ENCODE results near the gene ABCB7.
"Not testable (repeated sequence)": the region's sequence is repeated elsewhere in the genome, so short reads cannot be mapped to it uniquely, and the experiment has no call there.

ABCB7 gene

DNA sequence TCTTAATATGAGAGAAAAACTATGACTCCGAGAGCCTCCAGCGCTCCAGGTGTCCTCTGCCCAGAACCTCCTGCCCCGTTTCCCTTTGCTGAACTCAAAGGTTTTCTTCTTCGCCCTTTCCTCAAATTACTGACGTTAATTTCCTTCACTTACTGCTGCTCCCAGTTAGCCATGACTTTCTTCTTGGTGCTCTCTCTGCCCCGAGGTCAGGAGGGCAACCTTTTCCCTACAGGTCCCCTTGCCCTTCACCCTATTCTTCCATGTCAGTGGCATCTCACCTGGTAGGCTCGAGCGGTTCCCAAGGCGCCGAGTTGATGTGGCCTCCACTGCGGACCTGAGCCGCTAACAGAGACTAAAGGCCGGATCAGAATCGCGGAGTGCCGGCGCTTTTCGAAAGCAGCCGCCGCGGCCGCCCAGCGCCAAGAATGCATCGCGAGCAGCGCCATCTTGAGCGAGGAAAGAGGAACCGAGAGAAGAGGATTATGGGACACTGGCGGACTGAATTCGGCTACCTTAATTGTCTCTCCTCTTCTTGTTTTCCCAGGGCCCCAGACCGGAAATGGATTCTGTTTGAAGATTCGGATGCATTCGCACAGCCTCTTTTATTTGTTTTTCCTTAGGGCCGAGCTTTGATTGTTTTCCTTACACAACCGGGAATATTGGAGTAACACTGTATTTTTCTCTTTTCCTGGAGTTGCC lies at the start of gene ABCB7:
Gene ABCB7 (minus strand): TSS at position 457 of the 699 bp plus-strand sequence. CDS start 11 bp downstream, at position 446.
- DNase-seq = peak; percentile 17

DNA sequence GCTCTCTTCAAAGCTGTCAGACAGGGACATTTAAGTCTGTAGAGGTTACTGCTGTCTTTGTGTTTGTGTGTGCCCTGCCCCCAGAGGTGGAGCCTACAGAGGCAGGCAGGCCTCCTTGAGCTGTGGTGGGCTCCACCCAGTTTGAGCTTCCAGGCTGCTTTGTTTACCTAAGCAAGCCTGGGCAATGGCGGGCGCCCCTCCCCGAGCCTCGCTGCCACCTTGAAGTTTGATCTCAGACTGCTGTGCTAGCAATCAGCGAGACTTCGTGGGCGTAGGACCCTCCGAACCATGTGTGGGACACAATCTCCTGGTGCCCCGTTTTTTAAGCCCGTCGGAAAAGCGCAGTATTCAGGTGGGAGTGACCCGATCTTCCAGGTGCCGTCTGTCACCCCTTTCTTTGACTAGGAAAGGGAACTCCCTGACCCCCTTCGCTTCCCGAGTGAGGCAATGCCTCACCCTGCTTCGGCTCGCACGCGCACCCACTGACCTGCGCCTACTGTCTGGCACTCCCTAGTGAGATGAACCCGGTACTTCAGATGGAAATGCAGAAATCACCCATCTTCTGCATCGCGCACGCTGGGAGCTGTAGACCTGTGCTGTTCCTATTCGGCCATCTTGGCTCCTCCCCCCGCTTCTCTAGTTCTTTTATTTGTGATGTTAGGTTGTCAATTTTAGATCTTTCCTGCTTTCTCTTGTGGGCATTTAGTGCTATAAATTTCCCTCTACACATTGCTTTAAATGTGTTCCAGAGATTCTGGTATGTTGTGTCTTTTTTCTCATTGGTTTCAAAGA lies 32.5 kb upstream of the ABCB7 start:
- not testable (repeated sequence) for DNase-seq

DNA sequence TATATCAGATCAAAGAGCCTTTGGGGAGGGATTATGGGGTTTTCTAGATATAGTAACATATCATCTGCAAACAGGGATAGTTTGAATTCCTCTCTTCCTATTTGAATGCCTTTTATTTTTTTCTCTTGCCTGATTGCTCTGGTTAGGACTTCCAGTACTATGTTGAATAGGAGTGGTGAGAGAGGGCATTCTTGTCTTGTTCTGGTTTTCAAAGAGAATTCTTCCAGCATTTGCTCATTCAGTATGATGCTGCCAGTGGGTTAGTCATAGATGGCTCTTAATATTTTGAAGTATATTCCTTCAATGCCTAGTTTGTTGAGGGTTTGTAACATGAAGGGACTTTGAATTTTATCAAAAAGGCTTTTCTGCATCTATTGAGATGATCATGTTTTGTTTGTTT lies 25.6 kb upstream of the ABCB7 start:
- no peak for DNase-seq

DNA sequence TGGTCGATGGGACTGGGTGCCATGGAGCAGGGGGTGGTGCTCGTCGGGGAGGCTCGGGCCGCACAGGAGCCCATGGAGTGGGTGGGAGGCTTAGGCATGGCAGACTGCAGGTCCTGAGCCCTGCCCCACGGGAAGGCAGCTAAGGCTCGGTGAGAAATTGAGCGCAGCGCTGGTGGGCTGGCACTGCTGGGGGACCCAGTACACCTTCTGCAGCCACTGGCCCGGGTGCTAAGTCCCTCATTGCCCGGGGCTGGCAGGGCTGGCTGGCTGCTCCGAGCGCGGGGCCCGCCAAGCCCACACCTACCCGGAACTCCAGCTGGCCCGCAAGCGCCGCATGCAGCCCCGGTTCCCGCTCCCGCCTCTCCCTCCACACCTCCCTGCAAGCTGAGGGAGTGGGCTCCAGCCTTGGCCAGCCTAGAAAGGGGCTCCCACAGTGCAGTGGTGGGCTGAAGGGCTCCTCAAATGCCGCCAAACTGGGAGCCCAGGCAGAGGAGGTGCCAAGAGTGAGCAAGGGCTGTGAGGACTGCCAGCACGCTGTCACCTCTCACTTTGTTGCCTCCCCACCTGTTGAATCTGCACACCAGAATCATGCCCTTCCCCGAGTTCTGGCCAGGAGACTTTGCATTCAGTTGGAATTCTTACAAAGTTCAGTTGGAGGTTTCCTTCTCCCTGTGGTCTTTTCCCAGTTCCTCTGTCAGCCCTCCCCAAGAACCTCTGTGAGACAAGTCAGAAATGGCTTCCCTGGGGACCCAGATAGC lies 23.6 kb upstream of the ABCB7 start:
- not testable (repeated sequence) for DNase-seq

DNA sequence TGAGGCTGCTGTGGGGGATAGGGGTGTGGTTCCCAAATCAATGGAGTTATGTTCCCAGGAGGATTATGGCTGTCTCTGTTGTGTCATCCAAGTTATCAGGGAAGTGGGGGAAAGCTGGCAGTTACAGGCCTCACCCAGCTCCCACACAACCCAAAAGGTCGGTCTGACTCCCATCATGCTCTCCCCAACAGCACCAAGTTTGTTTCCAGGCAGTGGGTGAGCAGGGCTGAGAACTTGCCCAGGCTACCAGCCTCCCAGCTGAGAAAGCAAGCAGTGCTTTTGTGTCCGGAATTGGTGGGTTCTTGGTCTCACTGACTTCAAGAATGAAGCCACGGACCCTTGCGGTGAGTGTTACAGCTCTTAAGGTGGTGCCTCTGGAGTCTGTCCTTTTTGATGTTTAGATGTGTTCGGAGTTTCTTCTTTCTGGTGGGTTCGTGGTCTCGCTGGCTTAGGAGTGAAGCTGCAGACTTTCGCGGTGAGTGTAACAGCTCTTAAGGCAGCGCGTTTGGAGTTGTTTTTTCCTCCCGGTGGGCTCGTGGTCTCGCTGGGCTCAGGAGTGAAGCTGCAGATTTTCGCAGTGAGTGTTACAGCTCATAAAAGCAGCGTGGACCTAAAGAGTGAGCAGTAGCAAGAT lies 16.3 kb upstream of the ABCB7 start:
- not testable (repeated sequence) for DNase-seq

DNA sequence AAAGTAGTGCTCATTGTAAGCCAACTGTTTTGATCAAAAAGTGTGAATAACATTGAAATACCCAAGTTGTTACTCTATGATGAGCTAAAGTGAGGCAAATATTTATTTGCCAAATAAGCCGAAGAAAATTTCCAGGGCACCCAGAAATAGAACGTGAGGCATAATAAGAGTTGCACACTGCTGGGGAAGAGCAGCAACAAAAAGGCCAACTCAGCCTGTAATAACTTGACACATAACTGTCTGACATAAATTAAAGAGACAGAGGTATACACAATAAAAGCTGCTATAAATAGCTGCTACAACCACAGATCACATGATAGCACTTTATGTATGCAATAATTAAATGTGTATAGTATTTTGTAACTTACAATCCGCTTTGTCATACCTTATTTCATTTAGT lies 2.0 kb upstream of the ABCB7 start:
- no peak for DNase-seq

DNA sequence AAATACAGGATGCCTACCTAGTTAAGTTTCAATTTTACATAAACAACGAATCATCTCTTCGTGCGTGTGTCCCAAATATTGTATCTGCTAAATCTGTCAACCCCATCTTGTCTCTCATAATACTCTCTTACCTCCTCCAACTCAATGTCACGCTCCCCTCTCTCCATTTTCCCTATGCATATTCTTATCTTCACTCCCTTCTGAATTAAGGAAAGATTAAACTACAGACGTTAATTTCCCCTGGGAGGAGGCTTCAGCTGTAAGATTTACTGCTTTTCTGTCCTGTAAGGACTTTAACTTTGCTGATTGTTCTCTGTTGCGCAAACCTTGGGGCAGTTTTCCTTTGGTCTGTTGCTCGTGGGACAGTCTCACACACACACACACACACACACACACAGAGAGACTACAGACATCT lies 455 bp upstream of the ABCB7 start:
- DNase-seq = no peak

DNA sequence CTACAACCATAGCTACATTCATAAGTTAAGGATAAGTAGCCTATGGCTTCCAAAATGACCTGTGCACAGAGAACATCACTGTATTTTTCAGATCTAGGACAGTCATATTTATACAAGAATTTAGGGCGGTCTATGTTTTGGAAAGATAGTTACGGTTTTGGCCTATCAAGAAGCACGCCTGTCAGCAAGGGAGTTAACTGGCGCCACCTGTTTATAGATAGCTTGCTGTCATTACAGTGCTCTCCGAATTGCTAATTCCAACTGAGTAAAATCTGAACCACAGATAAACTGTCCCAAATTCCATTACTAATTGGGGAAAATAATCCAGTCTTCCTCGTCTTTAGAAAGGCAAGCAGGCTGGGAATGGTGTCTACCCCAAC lies 646 bp downstream of the ABCB7 start:
- no peak for DNase-seq

DNA sequence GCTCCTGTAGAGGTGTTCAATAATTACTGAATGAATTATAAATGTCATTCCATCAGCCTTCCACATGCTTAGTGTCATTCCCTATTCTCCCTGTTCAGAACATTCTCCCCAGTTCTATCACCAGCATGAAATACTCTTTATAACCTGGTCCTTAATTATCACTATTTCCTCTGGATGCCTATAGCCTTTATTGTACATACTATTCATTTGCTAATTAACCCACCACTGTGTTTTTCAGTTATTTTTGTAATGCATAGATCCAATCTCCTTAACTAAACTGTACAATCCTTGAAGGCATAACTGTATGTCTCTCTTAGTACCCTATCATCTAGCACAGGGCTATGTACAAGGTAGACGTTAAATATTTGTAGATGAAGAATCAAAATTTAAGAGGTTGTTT lies 1.2 kb downstream of the ABCB7 start:
- DNase-seq = no peak

DNA sequence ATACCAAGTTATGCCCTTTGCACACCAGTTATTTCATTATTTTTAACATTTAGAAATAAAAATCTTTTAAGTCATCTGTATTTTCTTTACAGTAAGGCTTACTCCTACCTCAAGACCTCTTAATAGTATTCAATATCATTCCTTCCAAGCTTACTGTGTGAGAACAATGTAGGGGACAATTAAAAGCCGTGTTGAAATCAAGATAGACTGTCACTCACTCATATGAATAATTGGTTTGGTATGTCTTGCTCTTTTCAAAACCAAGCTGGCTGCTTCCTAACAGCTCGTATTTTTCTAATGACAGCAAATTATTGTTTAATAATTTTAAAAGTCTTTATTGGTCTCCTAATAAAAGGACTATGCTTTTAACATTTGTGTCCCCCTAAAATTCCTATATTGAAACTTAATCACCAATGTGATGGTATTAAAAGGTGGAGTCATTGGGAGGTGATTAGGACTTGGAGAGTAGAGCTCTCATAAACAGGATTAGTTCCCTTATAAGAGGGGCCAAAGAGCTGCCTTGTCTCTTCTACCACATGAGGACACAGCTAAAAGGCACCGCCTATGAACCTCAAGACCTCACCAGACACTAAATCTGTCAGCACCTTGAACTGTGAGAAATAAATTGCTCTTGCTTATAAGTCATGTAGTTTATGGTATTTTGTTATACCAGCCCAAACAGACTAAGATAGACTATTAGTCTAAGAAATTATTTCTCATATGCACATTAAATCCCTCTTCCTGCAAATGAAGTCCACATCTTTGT lies 4.1 kb downstream of the ABCB7 start:
- no peak for DNase-seq

DNA sequence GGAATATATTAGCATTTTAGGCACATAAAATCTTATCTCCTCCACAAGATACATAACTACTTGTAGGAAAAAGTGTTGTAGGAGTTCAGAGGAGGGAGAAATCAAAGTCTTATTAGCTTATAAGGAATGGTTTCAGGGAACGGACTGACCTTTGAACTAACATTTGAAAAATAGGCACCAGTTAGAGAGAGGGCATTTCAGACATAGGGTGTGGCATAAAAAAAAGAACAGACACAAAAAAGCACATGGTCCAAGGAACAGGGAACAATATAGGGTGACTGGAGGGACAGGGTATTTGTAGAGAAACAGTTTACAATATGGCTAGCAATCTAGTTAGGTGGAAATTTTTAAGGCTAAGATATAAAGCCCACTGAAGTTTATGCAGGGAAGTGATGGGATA lies 6.4 kb downstream of the ABCB7 start:
- no peak for DNase-seq

DNA sequence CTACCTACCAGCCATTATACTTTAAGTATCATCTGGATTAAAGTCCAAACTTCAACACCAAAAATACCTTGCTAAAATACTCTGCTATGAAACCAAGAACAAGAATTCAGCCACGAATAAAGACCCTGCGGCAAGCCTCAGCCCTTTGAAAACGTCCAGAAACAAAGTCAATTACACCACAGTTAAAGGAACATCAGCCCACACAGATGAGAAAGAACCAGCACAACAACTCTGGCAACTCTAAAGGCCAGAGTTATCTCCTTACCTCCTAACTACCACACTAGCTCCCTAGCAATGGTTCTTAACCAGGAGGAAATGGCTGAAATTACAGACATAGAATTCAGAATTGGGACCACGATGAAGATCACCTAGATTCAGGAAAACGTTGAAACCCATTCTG lies 23.4 kb downstream of the ABCB7 start:
- DNase-seq = no peak

DNA sequence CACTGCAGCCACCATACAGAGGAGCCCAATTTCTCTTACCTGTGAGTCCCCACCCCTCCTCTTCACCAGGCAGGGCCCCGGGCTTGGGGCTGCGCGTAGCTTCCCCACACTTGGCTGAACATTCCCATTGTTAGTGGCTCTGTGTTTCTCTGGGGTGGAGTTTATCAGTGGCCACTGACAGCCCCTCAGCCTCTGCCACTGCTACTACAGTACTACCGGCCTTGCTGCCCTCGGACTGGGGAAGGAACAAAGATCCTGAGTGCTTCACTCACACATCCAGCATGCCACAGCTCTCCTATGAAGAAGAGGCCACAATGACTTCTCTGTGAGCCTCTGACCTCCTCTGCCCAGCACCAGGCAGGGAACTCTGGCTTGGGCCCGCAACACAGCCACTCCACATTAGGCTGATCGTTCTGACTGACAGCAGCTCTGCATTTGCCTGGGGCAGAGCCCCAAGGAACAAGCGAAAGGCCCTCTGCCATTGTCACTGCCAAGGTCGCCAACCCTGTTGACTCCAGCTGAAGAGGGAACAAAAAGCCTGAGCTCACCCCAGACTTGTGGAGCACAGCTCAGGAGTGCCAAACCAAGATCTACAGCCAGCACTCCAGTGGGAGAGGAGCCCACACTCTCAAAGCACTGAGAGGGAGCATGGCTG lies 24.0 kb downstream of the ABCB7 start:
- DNase-seq = no peak

DNA sequence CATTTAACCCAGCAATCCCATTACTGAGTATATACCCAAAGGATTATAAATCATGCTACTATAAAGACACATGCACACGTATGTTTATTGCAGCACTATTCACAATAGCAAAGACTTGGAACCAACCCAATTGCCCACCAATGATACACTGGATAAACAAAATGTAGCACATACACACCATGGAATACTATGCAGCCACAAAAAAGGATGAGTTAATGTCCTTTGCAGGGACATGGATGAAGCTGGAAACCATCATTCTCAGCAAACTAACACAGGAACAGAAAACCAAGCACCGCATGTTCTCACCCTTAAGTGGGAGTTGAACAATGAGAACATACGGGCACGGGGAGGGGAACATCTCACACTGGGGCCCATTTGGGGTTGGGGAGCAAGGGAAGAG lies 27.0 kb downstream of the ABCB7 start:
- not testable (repeated sequence) for DNase-seq

DNA sequence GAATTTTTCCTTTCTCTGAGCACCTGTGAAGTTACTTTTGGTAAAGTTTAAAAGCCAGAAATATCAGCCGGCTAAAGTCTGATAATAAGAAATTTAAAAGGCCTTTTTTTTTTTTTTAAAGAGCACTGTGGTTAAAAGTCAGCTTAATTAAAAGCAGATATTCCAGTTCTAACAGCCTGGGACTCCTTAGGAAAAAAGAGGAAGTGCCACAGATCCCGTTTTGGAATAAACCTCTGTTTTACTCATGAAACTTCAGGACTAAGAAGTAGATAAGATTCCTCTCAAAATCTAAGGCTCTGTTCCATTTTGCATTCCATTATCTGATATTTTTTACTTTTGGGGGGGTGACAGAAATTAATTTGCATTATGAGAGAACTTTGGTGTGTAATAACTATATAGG lies 37.8 kb downstream of the ABCB7 start:
- no peak for DNase-seq

DNA sequence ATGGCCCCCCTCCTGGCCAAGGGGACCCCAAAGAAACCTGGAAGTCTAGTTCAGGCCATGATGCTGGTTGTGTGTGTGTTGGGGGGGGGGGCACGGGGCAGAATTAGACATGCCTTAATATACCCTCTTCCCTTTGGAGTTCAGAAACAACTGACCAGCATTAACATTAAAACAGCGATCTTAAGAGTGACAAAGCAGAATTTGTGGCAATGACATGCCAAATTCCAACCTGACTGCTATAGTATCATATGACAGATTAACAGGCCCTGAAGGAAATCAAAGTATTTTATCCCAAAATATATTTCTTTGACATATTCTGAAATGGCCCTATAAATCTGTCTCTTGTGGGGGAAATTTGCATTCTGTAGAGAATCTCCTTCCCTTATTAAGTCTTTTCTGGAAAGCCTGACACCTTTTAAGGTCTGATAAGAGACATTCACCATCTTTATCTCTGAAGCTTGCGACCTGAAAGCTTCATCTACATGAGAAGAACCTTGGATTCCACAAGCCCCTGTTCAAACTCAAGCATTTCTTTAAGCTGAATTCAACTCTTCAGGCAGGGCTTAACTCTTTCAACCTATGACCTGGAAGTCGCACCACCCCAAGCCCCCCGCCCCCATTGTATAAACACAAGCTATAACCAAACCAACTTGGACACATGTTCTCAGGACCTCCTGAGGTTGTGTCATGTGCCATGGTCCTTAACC lies 40.2 kb downstream of the ABCB7 start:
- DNase-seq = no peak

DNA sequence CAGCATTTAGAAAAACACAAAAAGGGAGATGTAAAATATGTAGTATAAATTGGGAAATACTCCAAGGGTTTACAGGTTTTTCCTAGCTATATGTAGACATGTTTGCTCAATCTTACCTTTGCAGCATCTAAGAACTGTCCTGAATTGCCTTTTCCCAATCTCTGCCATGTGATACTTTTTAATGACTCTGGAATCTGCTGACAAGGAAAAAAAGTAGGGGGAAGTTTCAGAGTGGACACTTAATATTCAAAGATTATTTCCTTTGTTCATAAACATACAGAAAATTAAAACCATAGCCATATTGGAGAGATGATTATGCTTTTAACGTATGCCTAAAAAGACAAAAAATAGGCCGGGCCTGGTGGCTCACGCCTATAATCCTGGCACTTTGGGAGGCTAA lies 41.4 kb downstream of the ABCB7 start:
- DNase-seq = no peak

DNA sequence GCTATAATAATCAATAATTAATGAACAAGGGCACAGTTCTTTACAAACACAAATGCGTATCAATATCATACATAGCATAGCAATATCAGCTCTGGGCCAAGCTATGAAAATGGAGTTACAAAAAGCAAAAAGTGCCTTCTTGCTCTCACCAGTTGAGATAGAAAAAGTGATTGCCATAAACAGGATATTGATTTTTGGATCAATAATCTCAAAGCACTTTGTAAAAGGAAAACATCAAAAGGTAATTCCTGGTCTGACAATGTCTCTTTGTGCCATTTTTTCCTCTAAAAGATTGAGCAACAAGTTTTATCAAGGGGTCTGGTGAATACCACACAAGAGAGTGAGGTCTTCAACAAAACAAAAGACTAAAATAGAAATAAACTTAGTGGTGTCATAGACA lies 42.4 kb downstream of the ABCB7 start:
- no peak for DNase-seq

DNA sequence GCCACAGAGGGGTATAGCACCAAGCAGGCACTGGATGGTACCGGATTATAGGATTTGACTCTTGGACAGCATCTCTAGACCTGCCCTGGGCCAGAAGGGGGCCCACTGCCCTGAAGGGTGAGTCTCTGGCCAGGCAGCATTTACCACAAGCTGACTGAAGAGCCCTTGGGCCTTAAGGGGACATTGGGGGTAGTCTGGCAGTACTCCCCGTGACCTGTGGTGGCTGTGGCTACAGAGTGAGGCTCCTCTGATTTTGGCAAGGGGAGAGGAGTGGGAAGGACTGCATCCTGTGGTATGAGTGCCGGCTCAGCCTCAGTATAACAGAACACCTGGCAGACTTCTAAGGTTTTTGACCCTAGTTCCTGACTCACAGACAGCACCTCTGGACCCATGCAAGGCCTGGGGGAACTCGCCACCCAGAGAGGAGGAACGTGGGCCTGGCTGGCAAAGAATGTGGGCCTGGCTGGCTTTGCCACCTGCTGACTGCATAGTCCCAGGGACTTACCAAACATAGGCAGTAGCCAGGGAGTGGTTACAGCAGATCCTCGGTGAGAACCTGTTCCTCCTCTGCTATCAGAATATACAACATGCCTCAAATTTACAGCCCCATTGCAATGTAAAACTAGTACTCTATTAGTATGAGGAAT lies 48.1 kb downstream of the ABCB7 start:
- DNase-seq = no peak

DNA sequence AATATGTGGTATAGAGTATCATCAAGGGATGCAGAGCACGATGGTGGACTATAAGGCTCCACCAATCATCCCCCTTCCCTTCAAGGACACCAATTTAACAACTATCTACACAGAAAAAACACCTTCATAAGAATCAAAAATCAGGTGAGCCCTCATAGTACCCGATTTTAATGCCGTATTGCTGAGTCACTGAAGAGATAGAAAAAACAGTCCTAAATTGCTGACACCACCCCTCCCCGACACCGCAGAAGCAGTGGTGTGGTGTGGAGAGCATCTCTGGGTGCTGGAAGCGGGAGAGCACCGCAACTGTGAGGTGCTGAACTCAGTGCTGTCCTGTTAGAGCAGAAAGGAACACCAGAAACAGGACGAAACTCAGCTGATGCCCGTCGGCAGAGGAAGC lies 49.3 kb downstream of the ABCB7 start:
- DNase-seq = no peak

DNA sequence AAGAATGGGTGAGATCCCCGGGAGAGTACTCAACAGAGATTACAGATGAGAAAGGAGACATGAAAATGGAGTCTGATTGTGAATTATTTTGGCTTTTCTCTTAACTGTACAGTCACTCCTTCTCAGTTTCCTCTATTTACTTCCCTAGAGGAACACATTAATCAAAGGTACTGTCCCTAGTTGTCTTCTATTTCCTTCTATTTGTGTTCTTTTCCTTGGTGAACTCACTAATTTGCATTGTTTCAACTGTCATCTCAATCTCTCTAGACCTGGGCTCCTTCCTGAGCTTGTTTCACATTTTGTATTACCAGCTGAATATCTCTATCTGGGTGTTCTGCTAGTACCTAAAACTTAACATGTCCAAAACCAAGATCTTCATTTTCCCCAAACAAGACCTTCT lies 59.8 kb downstream of the ABCB7 start:
- DNase-seq = no peak
